ENCODE data around the gene MEGF8.

The MEGF8 gene

GRCh38 chr19:42279155-42279901 is 46.1 kb upstream of the MEGF8 start:
- DNase-seq (ENCODE audit: extremely low read depth, insufficient read length), result no peak
- no peaks in the 10 kb centered on the region for H3K27me3 ChIP-seq (replicated peaks; ENCODE audit: control insufficient read depth, insufficient read depth, low read length)
- peak overlapping the region; percentile 70 for H3K4me3 ChIP-seq (replicated peaks; ENCODE audit: low read depth, low read length)
- no peak for TF ChIP-seq CTCF (IDR thresholded peaks at IDR 0.05; ENCODE audit: insufficient read depth, low read length, poor library complexity, severe bottlenecking)
- peaks cover 9% of the 10 kb centered on the region for H3K36me3 ChIP-seq (ENCODE audit: control insufficient read depth, insufficient read depth, low read length)

GRCh38 chr19:42279902-42280814 is 45.3 kb upstream of the MEGF8 start:
- Histone ChIP-seq H3K36me3 (ENCODE audit: control insufficient read depth, insufficient read depth, low read length) (peaks cover 8% of the 10 kb centered on the region), H3K4me3 (replicated peaks; ENCODE audit: low read depth, low read length) (peak overlapping the region; percentile 70), H3K27me3 (replicated peaks; ENCODE audit: control insufficient read depth, insufficient read depth, low read length) (no peaks in the 10 kb centered on the region)
- DNase-seq (ENCODE audit: extremely low read depth, insufficient read length), result peak; percentile 91
- TF ChIP-seq CTCF (IDR thresholded peaks at IDR 0.05; ENCODE audit: insufficient read depth, low read length, poor library complexity, severe bottlenecking), result peak; percentile 94

GRCh38 chr19:42280815-42281145 is 44.7 kb upstream of the MEGF8 start:
- H3K27me3 ChIP-seq (replicated peaks; ENCODE audit: control insufficient read depth, insufficient read depth, low read length), result no peaks in the 10 kb centered on the region
- DNase-seq (ENCODE audit: extremely low read depth, insufficient read length), result no peak
- H3K4me3 ChIP-seq (replicated peaks; ENCODE audit: low read depth, low read length), result peak overlapping the region; percentile 70
- peaks cover 6% of the 10 kb centered on the region for H3K36me3 ChIP-seq (ENCODE audit: control insufficient read depth, insufficient read depth, low read length)
- TF ChIP-seq CTCF (IDR thresholded peaks at IDR 0.05; ENCODE audit: insufficient read depth, low read length, poor library complexity, severe bottlenecking), result no peak

- DNase-seq (ENCODE audit: extremely low read depth, insufficient read length), result peak; percentile 61
- H3K4me3 ChIP-seq (replicated peaks; ENCODE audit: low read depth, low read length), result peak overlapping the region; percentile 70
- no peaks in the 10 kb centered on the region for H3K27me3 ChIP-seq (replicated peaks; ENCODE audit: control insufficient read depth, insufficient read depth, low read length)
- peaks cover 4% of the 10 kb centered on the region for H3K36me3 ChIP-seq (ENCODE audit: control insufficient read depth, insufficient read depth, low read length)
- TF ChIP-seq CTCF (IDR thresholded peaks at IDR 0.05; ENCODE audit: insufficient read depth, low read length, poor library complexity, severe bottlenecking), result peak; percentile 7
Measured at GRCh38 chr19:42281146-42281826, 44.1 kb upstream of the MEGF8 start.

GRCh38 chr19:42281827-42282762 is 43.3 kb upstream of the MEGF8 start:
- peak; percentile 17 for DNase-seq (ENCODE audit: extremely low read depth, insufficient read length)
- H3K36me3 ChIP-seq (ENCODE audit: control insufficient read depth, insufficient read depth, low read length), result peaks cover 5% of the 10 kb centered on the region
- H3K4me3 ChIP-seq (replicated peaks; ENCODE audit: low read depth, low read length), result peak overlapping the region; percentile 70; the same call in 1 of the 2 replicates
- TF ChIP-seq CTCF (IDR thresholded peaks at IDR 0.05; ENCODE audit: insufficient read depth, low read length, poor library complexity, severe bottlenecking), result no peak
- no peaks in the 10 kb centered on the region for H3K27me3 ChIP-seq (replicated peaks; ENCODE audit: control insufficient read depth, insufficient read depth, low read length)

Data from GM06990 (cell line).